Retinal pigment epithelial cell (primary cell): ENCODE results near the gene C1QTNF5.

ENCODE experiments used
- DNase-seq: peaks from one replicate; pipeline ENCODE4 v3.0.0-alpha.2; 2010; ENCODE audit warnings: low read depth
- H3K4me3 ChIP-seq: 2 replicates; pipeline ENCODE4 v1.5.1; 2011; ENCODE audit warnings: mild to moderate bottlenecking, low read length, control low read depth, moderate library complexity
- TF ChIP-seq, protein P1 (sequence below): conservative IDR thresholded peaks from 2 replicates; pipeline ENCODE4 v1.5.1; 2011; ENCODE audit warnings: low read depth, low read length, control low read depth, inconsistent platforms

The C1QTNF5 gene

DNA sequence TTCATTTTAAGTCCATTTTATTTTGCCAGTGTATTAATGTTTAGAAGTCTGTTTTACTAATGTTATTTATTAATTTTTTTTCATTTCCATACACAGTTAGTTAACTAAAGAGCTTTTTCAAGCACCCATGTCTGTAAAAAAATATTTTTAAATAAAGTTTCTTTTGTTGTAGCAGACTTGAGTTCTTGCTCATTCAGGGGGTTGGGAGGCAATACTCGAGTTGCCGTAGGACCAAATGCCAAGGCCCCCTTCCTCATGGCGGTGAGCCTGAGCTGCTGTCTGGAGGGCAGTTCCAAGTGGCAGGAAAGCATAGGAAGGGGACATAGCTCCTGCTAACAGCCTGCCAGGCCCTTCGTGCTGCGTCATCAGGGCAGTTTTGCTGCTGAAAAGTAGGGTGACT, 32.7 kb downstream of the C1QTNF5 start:
- DNase-seq: no peak
- TF ChIP-seq, protein P1, sequence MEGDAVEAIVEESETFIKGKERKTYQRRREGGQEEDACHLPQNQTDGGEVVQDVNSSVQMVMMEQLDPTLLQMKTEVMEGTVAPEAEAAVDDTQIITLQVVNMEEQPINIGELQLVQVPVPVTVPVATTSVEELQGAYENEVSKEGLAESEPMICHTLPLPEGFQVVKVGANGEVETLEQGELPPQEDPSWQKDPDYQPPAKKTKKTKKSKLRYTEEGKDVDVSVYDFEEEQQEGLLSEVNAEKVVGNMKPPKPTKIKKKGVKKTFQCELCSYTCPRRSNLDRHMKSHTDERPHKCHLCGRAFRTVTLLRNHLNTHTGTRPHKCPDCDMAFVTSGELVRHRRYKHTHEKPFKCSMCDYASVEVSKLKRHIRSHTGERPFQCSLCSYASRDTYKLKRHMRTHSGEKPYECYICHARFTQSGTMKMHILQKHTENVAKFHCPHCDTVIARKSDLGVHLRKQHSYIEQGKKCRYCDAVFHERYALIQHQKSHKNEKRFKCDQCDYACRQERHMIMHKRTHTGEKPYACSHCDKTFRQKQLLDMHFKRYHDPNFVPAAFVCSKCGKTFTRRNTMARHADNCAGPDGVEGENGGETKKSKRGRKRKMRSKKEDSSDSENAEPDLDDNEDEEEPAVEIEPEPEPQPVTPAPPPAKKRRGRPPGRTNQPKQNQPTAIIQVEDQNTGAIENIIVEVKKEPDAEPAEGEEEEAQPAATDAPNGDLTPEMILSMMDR: no peak
- no peak overlapping the region for H3K4me3 ChIP-seq

DNA sequence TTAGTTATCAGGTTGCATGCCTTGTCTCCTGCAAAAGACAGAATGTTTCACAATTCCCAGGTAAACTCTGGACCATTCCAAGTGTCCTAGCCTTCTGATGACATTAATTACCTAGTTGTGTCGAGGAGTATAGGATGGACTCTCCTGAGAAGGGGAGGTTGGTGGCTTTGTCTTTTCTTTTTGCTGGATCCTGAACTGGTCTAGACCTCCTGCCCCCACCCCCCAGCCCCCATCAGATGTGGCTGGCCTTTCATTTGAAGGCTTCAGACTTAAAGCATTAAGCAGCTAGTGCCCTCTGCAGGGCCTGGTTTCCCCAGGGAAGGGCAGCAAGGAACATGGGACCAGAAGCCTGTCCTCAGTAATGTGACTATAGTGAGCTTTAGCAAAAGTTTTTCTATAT, 33.5 kb downstream of the C1QTNF5 start:
- TF ChIP-seq, protein P1: peak; percentile 40
- H3K4me3 ChIP-seq: no peak overlapping the region
- DNase-seq: no peak

DNA sequence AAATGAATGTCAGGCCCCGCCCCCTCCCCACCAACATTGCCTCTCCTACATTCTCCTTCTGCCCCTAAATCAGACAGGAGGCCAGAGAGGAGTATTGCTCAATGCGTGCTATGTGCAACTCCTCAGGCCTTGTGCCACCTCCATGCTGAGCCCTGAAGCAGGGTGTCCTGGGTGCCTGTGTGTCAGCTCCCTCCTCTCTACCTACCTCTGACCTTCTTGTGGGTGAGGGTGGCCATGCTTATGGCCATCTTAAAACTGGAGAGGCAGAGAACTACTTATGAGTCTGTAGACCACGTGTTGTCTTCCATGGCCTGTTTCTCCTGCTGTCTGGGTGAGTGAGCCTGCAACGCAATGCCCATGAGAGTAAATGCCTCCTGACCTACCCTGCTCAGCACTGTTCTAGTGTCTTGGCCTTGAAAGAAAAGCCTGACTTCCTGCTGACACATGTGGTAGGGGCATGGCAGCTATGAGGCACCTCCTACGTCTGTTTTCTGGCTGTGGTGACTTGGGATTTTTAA, 34.3 kb downstream of the C1QTNF5 start:
- TF ChIP-seq, protein P1: no peak
- no peak overlapping the region for H3K4me3 ChIP-seq
- DNase-seq: no peak

DNA sequence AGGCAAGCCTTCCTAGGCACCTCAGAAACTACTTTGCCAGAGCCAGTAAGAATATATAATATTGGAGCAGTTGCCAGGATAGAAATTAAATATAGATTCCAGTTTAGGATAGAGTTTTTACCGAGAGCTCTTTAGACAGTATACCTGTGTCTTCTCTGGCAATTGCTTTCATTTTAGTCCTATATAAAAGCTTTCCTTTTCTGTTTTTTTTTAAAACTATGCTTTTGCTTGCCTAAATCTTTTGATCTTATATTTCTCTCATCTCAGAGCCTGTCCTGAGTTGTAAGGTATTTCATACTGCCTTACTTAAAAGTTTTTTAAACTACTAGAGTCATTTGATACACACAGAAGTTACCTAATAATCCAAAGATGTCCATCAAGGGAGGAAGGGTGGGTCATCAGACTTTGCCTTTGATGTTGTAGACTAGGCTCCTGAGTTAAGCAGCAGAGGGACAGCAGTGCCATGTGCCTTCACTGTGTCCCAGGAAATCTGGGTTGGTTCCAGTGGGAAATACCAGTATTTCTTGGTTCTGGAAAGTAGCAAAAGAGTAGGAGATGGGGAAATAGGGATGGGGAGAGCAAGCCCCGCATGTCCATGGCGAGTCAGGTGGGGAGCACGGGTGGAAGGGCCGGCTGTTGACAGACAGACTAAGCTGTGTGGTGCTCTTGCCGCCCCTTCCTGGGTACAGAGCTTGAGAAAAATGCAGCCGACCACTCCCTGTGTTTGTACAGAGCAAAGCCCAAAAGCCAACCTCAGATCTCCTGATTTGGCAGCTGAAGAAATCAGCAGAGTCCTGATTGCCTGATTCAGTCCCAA, 34.9 kb downstream of the C1QTNF5 start:
- DNase-seq: no peak
- TF ChIP-seq, protein P1: no peak
- H3K4me3 ChIP-seq: no peak overlapping the region

DNA sequence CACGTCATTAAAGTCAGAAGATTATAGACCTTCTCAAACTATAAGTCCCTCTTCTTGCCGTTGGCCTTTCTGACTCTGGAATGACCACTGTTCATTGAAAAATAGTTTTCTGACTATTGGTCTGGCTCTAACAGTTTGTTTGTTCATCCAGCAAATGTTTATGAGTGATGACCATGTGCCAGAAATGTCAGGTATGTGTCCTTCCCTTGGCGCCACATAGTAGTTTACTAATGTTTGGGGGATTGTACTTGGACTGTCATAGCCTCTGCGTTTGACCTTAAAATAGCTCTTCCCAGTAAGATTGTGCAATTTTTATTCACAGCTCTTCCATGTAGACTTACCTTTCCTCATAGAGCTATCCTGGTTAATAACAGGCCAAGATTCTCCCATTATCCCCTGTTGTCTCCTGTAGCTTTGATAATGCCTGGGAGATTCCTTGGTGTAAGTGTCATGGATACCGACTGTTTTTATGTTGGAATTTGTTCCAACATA, 37.4 kb downstream of the C1QTNF5 start:
- TF ChIP-seq, protein P1: no peak
- DNase-seq: no peak
- H3K4me3 ChIP-seq: no peak overlapping the region

DNA sequence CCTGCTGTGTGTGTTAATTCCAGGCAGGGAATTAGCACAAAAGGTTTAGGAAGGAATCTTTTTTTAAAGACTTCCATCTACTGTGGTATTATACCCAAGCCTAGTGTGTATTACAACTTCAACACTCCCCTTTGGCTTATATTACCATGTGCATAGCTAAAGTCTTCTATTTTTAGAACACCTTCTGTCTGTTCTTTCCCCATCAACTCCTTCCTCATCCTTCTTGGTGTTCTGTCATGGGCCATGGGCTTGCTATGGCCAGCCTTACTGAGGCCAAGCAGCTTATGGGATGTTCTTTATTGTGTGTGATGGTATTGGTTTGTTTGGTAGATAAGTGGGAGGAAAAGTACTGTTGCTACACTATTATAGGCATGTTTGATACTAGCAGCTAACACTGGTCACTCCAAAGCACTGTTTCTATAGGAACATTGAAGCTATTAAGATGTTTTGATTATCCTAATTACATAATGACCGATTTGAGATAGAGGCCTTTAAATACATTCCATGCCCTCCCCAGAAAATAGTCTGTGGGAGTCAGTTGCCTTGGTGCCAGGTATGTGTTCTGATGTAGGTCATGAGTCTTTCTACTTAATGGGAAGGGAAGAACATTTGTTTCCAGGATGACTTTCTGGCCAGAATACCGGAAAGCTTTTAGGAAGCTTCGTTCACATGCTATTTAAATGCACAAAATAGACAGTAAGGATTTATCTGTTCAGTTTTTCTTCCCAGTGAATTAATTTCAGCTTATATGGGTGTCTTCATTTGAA, 40.3 kb downstream of the C1QTNF5 start:
- no peak for DNase-seq
- TF ChIP-seq, protein P1: no peak
- no peak overlapping the region for H3K4me3 ChIP-seq
